ENCODE data around the gene TAP2. TPM values are rescaled to one million over a fixed set of nuclear protein-coding genes. Genes with fewer than 3 reads are reported as not detected.

TAP2 gene
- total and polyA plus RNA-seq, 2 of the 13 experiments (the other 11 are each of a cell fraction or from before 2014, with no cell fraction given) = 10.3 to 17.6 TPM

DNA sequence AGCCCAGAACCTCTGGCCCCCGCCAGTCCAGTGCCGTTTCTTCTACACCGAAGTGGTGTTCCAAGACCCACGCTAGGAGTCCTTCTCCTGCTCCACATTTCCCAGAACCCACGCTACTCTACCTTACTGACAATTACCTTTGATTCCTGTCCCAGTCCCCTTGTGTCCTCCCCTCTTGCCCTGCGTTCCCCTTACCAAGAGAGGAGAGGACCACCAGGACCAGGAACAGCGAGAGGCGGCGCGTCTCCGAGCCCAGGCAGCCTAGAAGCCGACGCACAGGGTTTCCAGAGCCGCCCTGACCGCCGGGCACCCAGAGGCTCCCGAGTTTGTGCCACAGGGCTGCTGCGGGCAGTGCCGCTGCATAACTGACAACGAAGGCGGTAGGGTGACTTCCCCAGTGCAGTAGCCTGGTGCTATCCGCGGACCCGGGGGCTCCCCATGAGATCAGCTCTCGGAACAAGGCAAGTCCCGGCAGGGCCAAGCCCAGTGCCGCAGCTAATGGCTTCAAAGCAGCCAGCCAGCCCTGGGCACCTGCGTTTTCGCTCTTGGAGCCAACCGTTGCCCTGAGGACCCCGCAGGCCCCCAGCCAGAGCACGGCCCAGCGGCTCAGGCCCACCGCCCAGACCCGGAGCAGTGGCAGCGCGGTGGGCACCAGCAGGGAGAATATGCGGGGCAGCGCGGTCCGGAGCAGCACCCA, 14.5 kb upstream of the TAP2 start (continued):
- TF ChIP-seq, protein P1, sequence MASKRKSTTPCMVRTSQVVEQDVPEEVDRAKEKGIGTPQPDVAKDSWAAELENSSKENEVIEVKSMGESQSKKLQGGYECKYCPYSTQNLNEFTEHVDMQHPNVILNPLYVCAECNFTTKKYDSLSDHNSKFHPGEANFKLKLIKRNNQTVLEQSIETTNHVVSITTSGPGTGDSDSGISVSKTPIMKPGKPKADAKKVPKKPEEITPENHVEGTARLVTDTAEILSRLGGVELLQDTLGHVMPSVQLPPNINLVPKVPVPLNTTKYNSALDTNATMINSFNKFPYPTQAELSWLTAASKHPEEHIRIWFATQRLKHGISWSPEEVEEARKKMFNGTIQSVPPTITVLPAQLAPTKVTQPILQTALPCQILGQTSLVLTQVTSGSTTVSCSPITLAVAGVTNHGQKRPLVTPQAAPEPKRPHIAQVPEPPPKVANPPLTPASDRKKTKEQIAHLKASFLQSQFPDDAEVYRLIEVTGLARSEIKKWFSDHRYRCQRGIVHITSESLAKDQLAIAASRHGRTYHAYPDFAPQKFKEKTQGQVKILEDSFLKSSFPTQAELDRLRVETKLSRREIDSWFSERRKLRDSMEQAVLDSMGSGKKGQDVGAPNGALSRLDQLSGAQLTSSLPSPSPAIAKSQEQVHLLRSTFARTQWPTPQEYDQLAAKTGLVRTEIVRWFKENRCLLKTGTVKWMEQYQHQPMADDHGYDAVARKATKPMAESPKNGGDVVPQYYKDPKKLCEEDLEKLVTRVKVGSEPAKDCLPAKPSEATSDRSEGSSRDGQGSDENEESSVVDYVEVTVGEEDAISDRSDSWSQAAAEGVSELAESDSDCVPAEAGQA (IDR thresholded peaks at IDR 0.05; ENCODE audit: low read depth) = no peak; the same call in 1 of the 2 replicates
- TF ChIP-seq, protein P1 (CRISPR knock-in tag; IDR thresholded peaks at IDR 0.05; ENCODE audit: borderline replicate concordance) = no peak
- TF ChIP-seq, protein P2, sequence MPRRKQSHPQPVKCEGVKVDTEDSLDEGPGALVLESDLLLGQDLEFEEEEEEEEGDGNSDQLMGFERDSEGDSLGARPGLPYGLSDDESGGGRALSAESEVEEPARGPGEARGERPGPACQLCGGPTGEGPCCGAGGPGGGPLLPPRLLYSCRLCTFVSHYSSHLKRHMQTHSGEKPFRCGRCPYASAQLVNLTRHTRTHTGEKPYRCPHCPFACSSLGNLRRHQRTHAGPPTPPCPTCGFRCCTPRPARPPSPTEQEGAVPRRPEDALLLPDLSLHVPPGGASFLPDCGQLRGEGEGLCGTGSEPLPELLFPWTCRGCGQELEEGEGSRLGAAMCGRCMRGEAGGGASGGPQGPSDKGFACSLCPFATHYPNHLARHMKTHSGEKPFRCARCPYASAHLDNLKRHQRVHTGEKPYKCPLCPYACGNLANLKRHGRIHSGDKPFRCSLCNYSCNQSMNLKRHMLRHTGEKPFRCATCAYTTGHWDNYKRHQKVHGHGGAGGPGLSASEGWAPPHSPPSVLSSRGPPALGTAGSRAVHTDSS (CRISPR knock-in tag; conservative IDR thresholded peaks at IDR 0.05) = no peak
- peak; percentile 86 for TF ChIP-seq CCDC6 (CRISPR knock-in tag; IDR thresholded peaks at IDR 0.05)
- TF ChIP-seq, protein P3, sequence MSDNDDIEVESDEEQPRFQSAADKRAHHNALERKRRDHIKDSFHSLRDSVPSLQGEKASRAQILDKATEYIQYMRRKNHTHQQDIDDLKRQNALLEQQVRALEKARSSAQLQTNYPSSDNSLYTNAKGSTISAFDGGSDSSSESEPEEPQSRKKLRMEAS (IDR thresholded peaks at IDR 0.05) = no peak
- TF ChIP-seq PREB (CRISPR knock-in tag; IDR thresholded peaks at IDR 0.05) = no peak
- no peak for TF ChIP-seq NCOA5 (CRISPR knock-in tag; IDR thresholded peaks at IDR 0.05)
- TF ChIP-seq THAP11 (CRISPR knock-in tag; IDR thresholded peaks at IDR 0.05) = no peak
- TF ChIP-seq ZNF572 (CRISPR knock-in tag; IDR thresholded peaks at IDR 0.05) = no peak
- TF ChIP-seq, protein P4, sequence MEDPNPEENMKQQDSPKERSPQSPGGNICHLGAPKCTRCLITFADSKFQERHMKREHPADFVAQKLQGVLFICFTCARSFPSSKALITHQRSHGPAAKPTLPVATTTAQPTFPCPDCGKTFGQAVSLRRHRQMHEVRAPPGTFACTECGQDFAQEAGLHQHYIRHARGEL (CRISPR knock-in tag; IDR thresholded peaks at IDR 0.05) = no peak
- TF ChIP-seq, protein P5, sequence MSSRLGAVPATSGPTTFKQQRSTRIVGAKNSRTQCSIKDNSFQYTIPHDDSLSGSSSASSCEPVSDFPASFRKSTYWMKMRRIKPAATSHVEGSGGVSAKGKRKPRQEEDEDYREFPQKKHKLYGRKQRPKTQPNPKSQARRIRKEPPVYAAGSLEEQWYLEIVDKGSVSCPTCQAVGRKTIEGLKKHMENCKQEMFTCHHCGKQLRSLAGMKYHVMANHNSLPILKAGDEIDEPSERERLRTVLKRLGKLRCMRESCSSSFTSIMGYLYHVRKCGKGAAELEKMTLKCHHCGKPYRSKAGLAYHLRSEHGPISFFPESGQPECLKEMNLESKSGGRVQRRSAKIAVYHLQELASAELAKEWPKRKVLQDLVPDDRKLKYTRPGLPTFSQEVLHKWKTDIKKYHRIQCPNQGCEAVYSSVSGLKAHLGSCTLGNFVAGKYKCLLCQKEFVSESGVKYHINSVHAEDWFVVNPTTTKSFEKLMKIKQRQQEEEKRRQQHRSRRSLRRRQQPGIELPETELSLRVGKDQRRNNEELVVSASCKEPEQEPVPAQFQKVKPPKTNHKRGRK (CRISPR knock-in tag; IDR thresholded peaks at IDR 0.05) = no peak
- TF ChIP-seq ZNF510 (CRISPR knock-in tag; IDR thresholded peaks at IDR 0.05; ENCODE audit: low read depth) = no peak
- TF ChIP-seq, protein P6, sequence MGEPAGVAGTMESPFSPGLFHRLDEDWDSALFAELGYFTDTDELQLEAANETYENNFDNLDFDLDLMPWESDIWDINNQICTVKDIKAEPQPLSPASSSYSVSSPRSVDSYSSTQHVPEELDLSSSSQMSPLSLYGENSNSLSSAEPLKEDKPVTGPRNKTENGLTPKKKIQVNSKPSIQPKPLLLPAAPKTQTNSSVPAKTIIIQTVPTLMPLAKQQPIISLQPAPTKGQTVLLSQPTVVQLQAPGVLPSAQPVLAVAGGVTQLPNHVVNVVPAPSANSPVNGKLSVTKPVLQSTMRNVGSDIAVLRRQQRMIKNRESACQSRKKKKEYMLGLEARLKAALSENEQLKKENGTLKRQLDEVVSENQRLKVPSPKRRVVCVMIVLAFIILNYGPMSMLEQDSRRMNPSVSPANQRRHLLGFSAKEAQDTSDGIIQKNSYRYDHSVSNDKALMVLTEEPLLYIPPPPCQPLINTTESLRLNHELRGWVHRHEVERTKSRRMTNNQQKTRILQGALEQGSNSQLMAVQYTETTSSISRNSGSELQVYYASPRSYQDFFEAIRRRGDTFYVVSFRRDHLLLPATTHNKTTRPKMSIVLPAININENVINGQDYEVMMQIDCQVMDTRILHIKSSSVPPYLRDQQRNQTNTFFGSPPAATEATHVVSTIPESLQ (CRISPR knock-in tag; conservative IDR thresholded peaks at IDR 0.05) = no peak
- TF ChIP-seq, protein P7, sequence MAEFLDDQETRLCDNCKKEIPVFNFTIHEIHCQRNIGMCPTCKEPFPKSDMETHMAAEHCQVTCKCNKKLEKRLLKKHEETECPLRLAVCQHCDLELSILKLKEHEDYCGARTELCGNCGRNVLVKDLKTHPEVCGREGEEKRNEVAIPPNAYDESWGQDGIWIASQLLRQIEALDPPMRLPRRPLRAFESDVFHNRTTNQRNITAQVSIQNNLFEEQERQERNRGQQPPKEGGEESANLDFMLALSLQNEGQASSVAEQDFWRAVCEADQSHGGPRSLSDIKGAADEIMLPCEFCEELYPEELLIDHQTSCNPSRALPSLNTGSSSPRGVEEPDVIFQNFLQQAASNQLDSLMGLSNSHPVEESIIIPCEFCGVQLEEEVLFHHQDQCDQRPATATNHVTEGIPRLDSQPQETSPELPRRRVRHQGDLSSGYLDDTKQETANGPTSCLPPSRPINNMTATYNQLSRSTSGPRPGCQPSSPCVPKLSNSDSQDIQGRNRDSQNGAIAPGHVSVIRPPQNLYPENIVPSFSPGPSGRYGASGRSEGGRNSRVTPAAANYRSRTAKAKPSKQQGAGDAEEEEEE (CRISPR knock-in tag; IDR thresholded peaks at IDR 0.05; ENCODE audit: borderline replicate concordance) = no peak
